CD14-positive monocyte (primary cell): ENCODE data around the gene IL6ST. TPM values are rescaled to one million over a fixed set of nuclear protein-coding genes. Genes with fewer than 3 reads are reported as not detected.
"Not testable (repeated sequence)": the region's sequence is repeated elsewhere in the genome, so short reads cannot be mapped to it uniquely, and the experiment has no call there.

Experiments
- DNase-seq, 3 donors: peaks; one replicate each; pipeline ENCODE4 v3.0.0-alpha.2; 2011 to 2022
- H2AFZ ChIP-seq: 2 replicates; pipeline ENCODE4 v1.6.0; 2012; ENCODE audit warnings: mild to moderate bottlenecking, low read depth, low read length, inconsistent platforms; ENCODE audit not compliant: insufficient read depth, poor library complexity, severe bottlenecking
- H3K27ac ChIP-seq, 2 donors: 1 replicate in 1 of 2; 2 replicates in 1 of 2; pipeline ENCODE4 v1.5.1; 2012 to 2013; ENCODE audit warnings: low read length in 2 of 2, control low read depth in 1 of 2, inconsistent platforms in 1 of 2, low read depth in 1 of 2, mild to moderate bottlenecking in 1 of 2
- H3K27me3 ChIP-seq, 2 donors: one replicate each; pipeline versions ENCODE4 v1.6.0 to v1.6.1; 2011 to 2013; ENCODE audit warnings: low read length in 2 of 2; ENCODE audit not compliant: control insufficient read depth in 2 of 2, insufficient read depth in 2 of 2
- H3K36me3 ChIP-seq, 2 donors: replicated peaks in 1 of 2; 1 replicate in 1 of 2; 2 replicates in 1 of 2; pipeline versions ENCODE4 v1.5.1 to v1.6.1; 2012 to 2013; ENCODE audit warnings: low read length in 2 of 2, control low read depth in 1 of 2, inconsistent platforms in 1 of 2, mild to moderate bottlenecking in 1 of 2; ENCODE audit not compliant: insufficient read depth in 2 of 2, control insufficient read depth in 1 of 2
- H3K4me1 ChIP-seq, 2 donors: 1 replicate in 1 of 2; 2 replicates in 1 of 2; pipeline versions ENCODE4 v1.5.1 to v1.6.1; 2012 to 2013; ENCODE audit warnings: low read length in 2 of 2, control low read depth in 1 of 2, inconsistent platforms in 1 of 2, mild to moderate bottlenecking in 1 of 2, moderate library complexity in 1 of 2; ENCODE audit not compliant: insufficient read depth in 2 of 2, control insufficient read depth in 1 of 2
- H3K4me2 ChIP-seq: replicated peaks from 2 replicates; pipeline ENCODE3; 2012; ENCODE audit warnings: low read length, moderate library complexity, mild to moderate bottlenecking; ENCODE audit not compliant: poor library complexity, severe bottlenecking; ENCODE audit errors: extremely low read depth
- H3K4me3 ChIP-seq, 3 experiments: fragments of 200-600 bp in 1 of 3; sonication (generic) in 1 of 3; replicated peaks in 1 of 3; 1 replicate in 2 of 3; 2 replicates in 1 of 3; pipeline ENCODE4 v1.5.1; 2011 to 2013; ENCODE audit warnings: low read length in 3 of 3, mild to moderate bottlenecking in 3 of 3, control low read depth in 2 of 3, low read depth in 2 of 3, inconsistent platforms in 1 of 3, moderate library complexity in 1 of 3
- H3K79me2 ChIP-seq: 2 replicates; pipeline ENCODE4 v1.6.0; 2012; ENCODE audit warnings: mild to moderate bottlenecking, control low read depth, inconsistent platforms, low read length, moderate library complexity; ENCODE audit not compliant: insufficient read depth
- H3K9ac ChIP-seq: 2 replicates; pipeline ENCODE4 v1.6.0; 2017; ENCODE audit warnings: low read length, mild to moderate bottlenecking; ENCODE audit not compliant: insufficient read depth, poor library complexity, severe bottlenecking
- H3K9me3 ChIP-seq, 2 donors: replicated peaks in 1 of 2; 1 replicate in 1 of 2; 2 replicates in 1 of 2; pipeline versions ENCODE4 v1.5.1 to v1.6.1; 2012 to 2013; ENCODE audit warnings: low read length in 2 of 2, control low read depth in 1 of 2; ENCODE audit not compliant: control insufficient read depth in 1 of 2, insufficient read depth in 1 of 2
- H4K20me1 ChIP-seq: 2 replicates; pipeline ENCODE4 v1.6.0; 2012; ENCODE audit warnings: mild to moderate bottlenecking, low read length, control low read depth, moderate library complexity; ENCODE audit not compliant: insufficient read depth
- H3K27ac Mint-ChIP-seq, 7 donors: one replicate each; pipeline ENCODE4 v1.8.0; 2020; ENCODE audit warnings: mild to moderate bottlenecking in 7 of 7, mixed read lengths in 7 of 7, moderate library complexity in 6 of 7, inconsistent platforms in 2 of 7
- H3K27me3 Mint-ChIP-seq, 3 donors: one replicate each; pipeline ENCODE4 v1.8.0; 2021 to 2022; ENCODE audit warnings: low read depth in 3 of 3, mild to moderate bottlenecking in 3 of 3, mixed read lengths in 3 of 3, moderate library complexity in 3 of 3, inconsistent platforms in 1 of 3
- H3K36me3 Mint-ChIP-seq, 2 donors: one replicate each; pipeline ENCODE4 v1.8.0; 2020; ENCODE audit warnings: mixed read lengths in 2 of 2, inconsistent platforms in 1 of 2, mild to moderate bottlenecking in 1 of 2
- H3K4me1 Mint-ChIP-seq: one replicate; pipeline ENCODE4 v1.8.0; 2020; ENCODE audit warnings: mild to moderate bottlenecking, mixed read lengths
- H3K4me3 Mint-ChIP-seq, 2 donors: one replicate each; pipeline ENCODE4 v1.8.0; 2020; ENCODE audit warnings: mild to moderate bottlenecking in 2 of 2, mixed read lengths in 2 of 2, moderate library complexity in 1 of 2
- H3K9me3 Mint-ChIP-seq, 7 donors: one replicate each; pipeline ENCODE4 v1.8.0; 2020 to 2022; ENCODE audit warnings: mixed read lengths in 7 of 7, mild to moderate bottlenecking in 6 of 7, moderate library complexity in 6 of 7, inconsistent platforms in 2 of 7
- CTCF ChIP-seq: fragments of 200-600 bp; IDR thresholded peaks from one replicate; pipeline ENCODE4 v1.8.0; 2022; ENCODE audit warnings: antibody characterized with exemption, mild to moderate bottlenecking
- WGBS: methylation state at CpG from one replicate; pipeline ENCODE4 v1.1.5; 2013; ENCODE audit warnings: missing lambda C conversion rate; ENCODE audit not compliant: insufficient coverage; 5-methylcytosine and 5-hydroxymethylcytosine counted together
- intact Hi-C, 2 donors: fragments of 100-400 bp; cut with micrococcal nuclease; formaldehyde crosslinking; loops; one replicate each; pipeline versions ENCODE4 v1.15.0 to v1.15.1; 2023
- polyA plus RNA-seq, 3 donors: library from polyadenylated mRNA; depleted of rRNA in 1 of 3; unstranded in 2 of 3; stranded (reverse) in 1 of 3; fragments of 300-500 nt in 2 of 3; fragments of >200 nt in 1 of 3; fragmentation: Illumina TruSeq in 2 of 3; gene quantifications; 1 replicate in 2 of 3; 2 replicates in 1 of 3; pipeline ENCODE4 v1.2.3, GENCODE V29; 2012 to 2021

Gene IL6ST
- polyA plus RNA-seq, 3 donors, result 22.1 to 28.7 (median 25.7) TPM

GRCh38 chr5:55993013-55993412 lies 1.8 kb downstream of the IL6ST start:
- Histone ChIP-seq H3K9me3 (no peaks in the 10 kb centered on the region), H4K20me1 (peaks cover 55% of the 10 kb centered on the region), H3K27me3 (no peaks in the 10 kb centered on the region), H3K36me3 (no peaks in the 10 kb centered on the region), H3K9ac (peak overlapping the region; percentile 97), H2AFZ (no peak overlapping the region), H3K4me1 (peaks cover 35 to 56% of the 10 kb centered on the region in 2 donors), H3K79me2 (peaks cover 86% of the 10 kb centered on the region), H3K4me3 (peak overlapping the region; percentile 86 to 96 (median 96)), H3K4me2 (peak overlapping the region; percentile 82), H3K27ac (peak overlapping the region in 1 of 2 donors; percentile 98)
- peak in 1 of 3 donors; percentile 79 for DNase-seq
- peaks cover 0 to 5% (median 0%) of the 10 kb centered on the region in 7 donors for H3K9me3 Mint-ChIP-seq
- H3K4me1 Mint-ChIP-seq, result peaks cover 66% of the 10 kb centered on the region
- no CpG with 5 or more reads among the region's 5 CpGs for WGBS
- H3K4me3 Mint-ChIP-seq, result peak overlapping the region; percentile 98 to 99
- intact Hi-C loops, result loop anchor here (10.0 kb wide), 3 partner anchors 182 to 1182 kb away; partner anchors contain the start of gene GPBP1 (in 1 of the 2)
- H3K36me3 Mint-ChIP-seq, result peaks cover 7 to 15% of the 10 kb centered on the region in 2 donors
- no peak for TF ChIP-seq CTCF
- peak overlapping the region in 6 of 7 donors; percentile 33 to 99 (median 95) for H3K27ac Mint-ChIP-seq
- H3K27me3 Mint-ChIP-seq, result no peaks in the 10 kb centered on the region

- peak overlapping the region in 1 of 3 experiments; percentile 96 for H3K4me3 ChIP-seq
- peaks cover 0 to 5% (median 0%) of the 10 kb centered on the region in 7 donors for H3K9me3 Mint-ChIP-seq
- peak overlapping the region in 1 of 2 donors; percentile 98 for H3K4me3 Mint-ChIP-seq
- no peaks in the 10 kb centered on the region for H3K27me3 Mint-ChIP-seq
- peak overlapping the region; percentile 82 for H3K4me2 ChIP-seq
- WGBS, result 0% methylated on average over 1 of the region's 5 CpGs
- no peak overlapping the region for H3K27ac ChIP-seq
- H4K20me1 ChIP-seq, result peaks cover 66% of the 10 kb centered on the region
- DNase-seq, result peak in 2 of 3 donors; percentile 34 to 53
- H3K27ac Mint-ChIP-seq, result peak overlapping the region in 4 of 7 donors; percentile 2 to 97 (median 4)
- no peaks in the 10 kb centered on the region for H3K27me3 ChIP-seq
- TF ChIP-seq CTCF, result no peak
- H3K79me2 ChIP-seq, result peaks cover 96% of the 10 kb centered on the region
- H3K36me3 Mint-ChIP-seq, result peaks cover 12 to 19% of the 10 kb centered on the region in 2 donors
- peaks cover 38 to 67% of the 10 kb centered on the region in 2 donors for H3K4me1 ChIP-seq
- H3K36me3 ChIP-seq, result peaks cover 0 to 4% of the 10 kb centered on the region in 2 donors
- H3K9ac ChIP-seq, result no peak overlapping the region
- H2AFZ ChIP-seq, result no peak overlapping the region
- H3K4me1 Mint-ChIP-seq, result peaks cover 66% of the 10 kb centered on the region
- intact Hi-C loops, result loop anchor here (10.0 kb wide), 3 partner anchors 183 to 1183 kb away; partner anchors contain the start of gene GPBP1 (in 1 of the 2)
- H3K9me3 ChIP-seq, result no peaks in the 10 kb centered on the region
These were observed 2.8 kb downstream of the IL6ST start for GRCh38 chr5:55991768-55992486.

- not testable (repeated sequence) for H3K9me3 ChIP-seq, DNase-seq, H3K27me3 ChIP-seq, H3K27me3 Mint-ChIP-seq, H3K27ac Mint-ChIP-seq, H3K4me3 Mint-ChIP-seq, H3K9ac ChIP-seq, H2AFZ ChIP-seq, H3K9me3 Mint-ChIP-seq, H3K27ac ChIP-seq
- WGBS, result no CpG with 5 or more reads among the region's 4 CpGs
- peaks cover 0 to 14% of the 10 kb centered on the region in 2 donors for H3K36me3 ChIP-seq
- peaks cover 20 to 27% of the 10 kb centered on the region in 2 donors for H3K36me3 Mint-ChIP-seq
- peaks cover 34 to 66% of the 10 kb centered on the region in 2 donors for H3K4me1 ChIP-seq
- peaks cover 59% of the 10 kb centered on the region for H3K4me1 Mint-ChIP-seq
- H3K79me2 ChIP-seq, result peaks cover 100% of the 10 kb centered on the region
- H4K20me1 ChIP-seq, result peaks cover 76% of the 10 kb centered on the region
- intact Hi-C loops, result loop anchor here (10.0 kb wide), 3 partner anchors 184 to 1184 kb away; partner anchors contain the start of gene GPBP1 (in 1 of the 2)
- H3K4me3 ChIP-seq, result peak overlapping the region in 1 of 3 experiments; percentile 96
- peak overlapping the region; percentile 82 for H3K4me2 ChIP-seq
These were observed 3.9 kb downstream of the IL6ST start for GRCh38 chr5:55990895-55991294.
